Natural killer cell (primary cell): ENCODE results near the gene LILRB3. TPM values are rescaled to one million over a fixed set of nuclear protein-coding genes. Genes with fewer than 3 reads are reported as not detected.
A peak's percentile ranks its signal among the peaks of the same experiment; 100 is the strongest.

Experiments used
- ATAC-seq, 3 donors: fragments of 150-1000 bp in 2 of 3; fragments of 200-7000 bp in 1 of 3; cut with Tn5 transposase; 1 replicate in 1 of 3; 2 replicates in 2 of 3; pipeline ENCODE4 v1.10.0; 2021; ENCODE audit warnings: mild to moderate bottlenecking in 2 of 3, moderate library complexity in 2 of 3
- DNase-seq, 2 donors: peaks; one replicate each; pipeline versions ENCODE4 v3.0.0 to v3.0.0-alpha.2; 2013 to 2021; ENCODE audit warnings: mixed read lengths in 1 of 2
- H3K27ac ChIP-seq: one replicate; pipeline ENCODE4 v1.5.1; 2013; ENCODE audit warnings: mild to moderate bottlenecking, low read length
- H3K27me3 ChIP-seq: one replicate; pipeline ENCODE4 v1.6.1; 2013; ENCODE audit warnings: low read length; ENCODE audit not compliant: control insufficient read depth, insufficient read depth
- H3K36me3 ChIP-seq: one replicate; pipeline ENCODE4 v1.6.1; 2013; ENCODE audit warnings: low read length; ENCODE audit not compliant: control insufficient read depth, insufficient read depth
- H3K4me1 ChIP-seq: one replicate; pipeline ENCODE4 v1.6.1; 2013; ENCODE audit warnings: low read length; ENCODE audit not compliant: control insufficient read depth, insufficient read depth
- H3K4me3 ChIP-seq: one replicate; pipeline ENCODE4 v1.5.1; 2013; ENCODE audit warnings: low read length
- H3K9me3 ChIP-seq: one replicate; pipeline ENCODE4 v1.6.1; 2013; ENCODE audit warnings: low read length; ENCODE audit not compliant: control insufficient read depth, insufficient read depth
- H3K27ac Mint-ChIP-seq, 2 donors: one replicate each; pipeline ENCODE4 v1.8.0; 2022; ENCODE audit warnings: mild to moderate bottlenecking in 2 of 2, mixed read lengths in 2 of 2, moderate library complexity in 1 of 2
- H3K27me3 Mint-ChIP-seq, 2 donors: one replicate each; pipeline ENCODE4 v1.8.0; 2022; ENCODE audit warnings: low read depth in 2 of 2, mixed read lengths in 2 of 2
- H3K36me3 Mint-ChIP-seq: one replicate; pipeline ENCODE4 v1.8.0; 2022; ENCODE audit warnings: mixed read lengths
- H3K4me1 Mint-ChIP-seq, 2 donors: one replicate each; pipeline ENCODE4 v1.8.0; 2022; ENCODE audit warnings: mixed read lengths in 2 of 2
- H3K4me3 Mint-ChIP-seq: one replicate; pipeline ENCODE4 v1.8.0; 2022; ENCODE audit warnings: mild to moderate bottlenecking, moderate library complexity, mixed read lengths
- H3K9me3 Mint-ChIP-seq, 2 donors: one replicate each; pipeline ENCODE4 v1.8.0; 2022; ENCODE audit warnings: mixed read lengths in 2 of 2
- CTCF ChIP-seq: fragments of 200-600 bp; IDR thresholded peaks from one replicate; pipeline ENCODE4 v1.8.0; 2022; ENCODE audit warnings: antibody characterized with exemption
- WGBS: methylation state at CpG from one replicate; pipeline ENCODE4 v1.1.7; 2013; ENCODE audit warnings: missing lambda C conversion rate; ENCODE audit not compliant: insufficient coverage; 5-methylcytosine and 5-hydroxymethylcytosine counted together
- intact Hi-C: fragments of 100-400 bp; cut with micrococcal nuclease; formaldehyde crosslinking; loops from one replicate; pipeline ENCODE4 v1.14.2; 2022
- total RNA-seq, 4 donors: library from RNA; stranded (reverse); fragments of 120-200 nt in 1 of 4; gene quantifications; one replicate each; pipeline versions ENCODE4 v1.2.3 to v1.2.4, GENCODE V29; 2013 to 2022

Gene LILRB3
- total RNA-seq, 3 donors from 2014 or later (not counting 1 experiment from before 2014, with no cell fraction given): 6.8 to 12.6 (median 12.6) TPM

GRCh38 chr19:54168174-54168917 lies 54.5 kb downstream of the LILRB3 start:
- H3K4me3 ChIP-seq: no peak overlapping the region
- no peaks in the 10 kb centered on the region for H3K9me3 ChIP-seq
- 29% methylated on average over 25 of the region's 25 CpGs for whole genome bisulfite sequencing
- DNase-seq (peak; percentile 89 to 94), ATAC-seq (peak; percentile 75 to 88 (median 82))
- intact Hi-C loops: loop anchor here (1.0 kb wide), 2 partner anchors 63 to 98 kb away; no protein-coding TSS in a partner anchor
- peaks cover 32% of the 10 kb centered on the region for H3K4me1 ChIP-seq
- H3K36me3 Mint-ChIP-seq: no peaks in the 10 kb centered on the region
- peaks cover 12 to 31% of the 10 kb centered on the region in 2 donors for H3K4me1 Mint-ChIP-seq
- peak overlapping the region in 1 of 2 donors; percentile 27 for H3K27ac Mint-ChIP-seq
- no peaks in the 10 kb centered on the region for H3K27me3 ChIP-seq
- H3K27me3 Mint-ChIP-seq: peaks cover 0 to 4% of the 10 kb centered on the region in 2 donors
- H3K4me3 Mint-ChIP-seq: no peak overlapping the region
- H3K27ac ChIP-seq: no peak overlapping the region
- peak; percentile 86 for TF ChIP-seq CTCF
- no peaks in the 10 kb centered on the region for H3K36me3 ChIP-seq
- no peaks in the 10 kb centered on the region for H3K9me3 Mint-ChIP-seq

Other genes starting within 250 kb of the LILRB3 start
- 10 to 100 TPM in 1 of 3 donors, not detected in 2; 11.5 TPM for gene CACNG6, start 231.4 kb downstream of the LILRB3 start, total RNA-seq
- gene VSTM1, start 159.1 kb downstream of the LILRB3 start, total RNA-seq: 1 to 10 TPM in 2 of 3 donors, under 1 TPM in 1; 0.72 to 2.8 (median 2.7) TPM
- not detected for gene TARM1, start 141.6 kb downstream of the LILRB3 start, total RNA-seq
- 1 to 10 TPM; 2.3 to 5.4 (median 4.4) TPM for gene OSCAR, start 122.2 kb downstream of the LILRB3 start, total RNA-seq
- 10 to 100 TPM; 48.4 to 91.9 (median 71.4) TPM for gene NDUFA3, start 120.2 kb downstream of the LILRB3 start, total RNA-seq
- gene TFPT, start 107.3 kb downstream of the LILRB3 start, total RNA-seq: 10 to 100 TPM; 14.1 to 14.4 (median 14.2) TPM
- 10 to 100 TPM; 64.4 to 65.9 (median 64.9) TPM for gene PRPF31, start 107.3 kb downstream of the LILRB3 start, total RNA-seq
- gene CNOT3, start 85.2 kb downstream of the LILRB3 start, total RNA-seq: 10 to 100 TPM; 46.3 to 73.9 (median 51.7) TPM
- gene LENG1, start 63.3 kb downstream of the LILRB3 start, total RNA-seq: 1 to 10 TPM; 8.3 to 9.4 (median 9.1) TPM
- 1 to 10 TPM; 7.2 to 8.2 (median 7.5) TPM for gene TMC4, start 49.8 kb downstream of the LILRB3 start, total RNA-seq
- 10 to 100 TPM; 24.1 to 53.9 (median 31.2) TPM for gene MBOAT7, start 33.4 kb downstream of the LILRB3 start, total RNA-seq
- 10 to 100 TPM; 11.5 to 16.7 (median 13.5) TPM for gene TSEN34, start 31.7 kb downstream of the LILRB3 start, total RNA-seq
- 100 to 1,000 TPM; 617 to 958 (median 906) TPM for gene RPS9, start 22.1 kb downstream of the LILRB3 start, total RNA-seq
- 1 to 10 TPM; 2.1 to 2.6 (median 2.1) TPM for gene LILRA6, start 19.8 kb upstream of the LILRB3 start, total RNA-seq
- under 1 TPM in 2 of 3 donors, not detected in 1; 0.09 to 0.18 TPM for gene LILRB5, start 34.3 kb upstream of the LILRB3 start, total RNA-seq
- gene LILRB2, start 58.1 kb upstream of the LILRB3 start, total RNA-seq: 10 to 100 TPM in 2 of 3 donors, 1 to 10 TPM in 1; 4.6 to 41.4 (median 23.7) TPM
- gene LILRA5, start 90.2 kb upstream of the LILRB3 start, total RNA-seq: 10 to 100 TPM in 2 of 3 donors, 1 to 10 TPM in 1; 3.4 to 22.3 (median 11.1) TPM
- gene LILRA4, start 116.2 kb upstream of the LILRB3 start, total RNA-seq: 1 to 10 TPM in 2 of 3 donors, not detected in 1; 2.0 to 2.4 TPM
- 100 to 1,000 TPM; 117 to 163 (median 156) TPM for gene LAIR1, start 141.9 kb upstream of the LILRB3 start, total RNA-seq
- gene TTYH1, start 192.5 kb upstream of the LILRB3 start, total RNA-seq: under 1 TPM; 0.59 to 0.84 (median 0.65) TPM
- gene LENG8, start 226.2 kb upstream of the LILRB3 start, total RNA-seq: 100 to 1,000 TPM; 479 to 563 (median 507) TPM
- gene LENG9, start 240.8 kb upstream of the LILRB3 start, total RNA-seq: 1 to 10 TPM; 3.2 to 5.6 (median 4.3) TPM